Measurements from ENCODE around the gene ADGRD2. TPM values are rescaled to one million over a fixed set of nuclear protein-coding genes. Genes with fewer than 3 reads are reported as not detected.

The ADGRD2 gene
- total RNA-seq, 1 experiment from 2014 or later: not detected

DNA sequence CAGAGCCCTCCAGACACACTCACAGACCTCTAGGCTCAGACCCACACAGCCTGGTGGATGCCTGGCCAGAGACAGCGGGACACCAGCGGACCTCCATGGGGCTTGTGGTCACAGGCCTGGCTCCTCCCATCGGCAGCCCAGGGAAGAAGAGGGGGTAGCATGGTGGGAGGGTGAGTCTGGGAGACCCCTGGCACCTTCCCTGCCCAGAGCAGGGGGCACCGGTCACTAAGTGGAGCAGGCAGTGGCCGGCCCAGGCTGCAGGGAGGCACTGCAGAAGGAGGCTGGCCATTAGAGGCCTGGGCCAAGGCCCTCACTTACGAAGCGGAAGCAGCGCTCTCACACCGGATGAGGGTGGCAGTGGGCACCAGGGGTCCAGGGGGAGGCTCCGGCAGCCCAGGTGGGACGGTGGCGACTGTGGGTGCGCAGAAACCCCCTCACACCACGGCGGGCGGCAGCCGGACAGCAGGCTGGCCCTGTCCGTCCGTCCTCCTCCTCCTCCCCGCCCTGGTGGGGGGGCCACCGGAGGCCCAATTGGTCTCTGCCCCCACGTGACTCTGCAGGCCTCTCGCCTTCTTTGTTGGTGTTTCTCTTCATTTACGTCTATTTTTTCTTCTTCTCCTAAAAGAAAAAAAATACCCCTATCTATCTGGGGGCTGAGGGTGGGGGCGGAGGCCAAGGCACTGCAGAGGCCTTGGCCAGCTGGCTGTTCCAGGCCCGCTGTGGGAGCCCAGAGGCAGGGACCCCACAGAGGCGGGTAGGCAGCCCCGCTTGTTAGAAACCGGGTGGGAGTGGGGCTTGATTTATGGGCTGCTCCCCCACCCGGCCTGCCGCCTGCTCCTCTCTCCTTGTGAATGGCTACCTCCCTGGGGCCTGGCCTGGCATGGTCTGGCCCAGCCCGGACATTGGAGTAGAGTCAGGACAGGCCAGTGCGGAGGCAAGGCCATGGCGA, 57.0 kb downstream of the ADGRD2 start, which contains the start of gene NR5A1:
Gene NR5A1, minus strand, starts transcription at position 469 of the 949 bp plus-strand sequence. CDS start 4,004 bp downstream, outside the sequence.
- H3K27me3 ChIP-seq (ENCODE audit: low read length): no peaks in the 10 kb centered on the region
- H3K79me2 ChIP-seq (ENCODE audit: low read length): no peaks in the 10 kb centered on the region
- no peak within 1 kb of the TSS for H3K27ac ChIP-seq (ENCODE audit: low read length)
- H3K4me3 ChIP-seq (ENCODE audit: low read length): no peak within 1 kb of the TSS
- ATAC-seq: no peak
- no peaks in the 10 kb centered on the region for H3K9me3 ChIP-seq (ENCODE audit: low read length)
- no peaks in the 10 kb centered on the region for H3K36me3 ChIP-seq (ENCODE audit: low read depth, low read length)
- no peak within 1 kb of the TSS for H3K9ac ChIP-seq (ENCODE audit: low read length)
- POLR2A ChIA-PET (ENCODE audit: unreplicated experiment): no interaction called here
- no peak for DNase-seq
- no peaks in the 10 kb centered on the region for H3F3A ChIP-seq (ENCODE audit: low read length, unreplicated experiment)
- intact Hi-C loops (cut with micrococcal nuclease): no loop called here
- no peaks in the 10 kb centered on the region for H3K9me2 ChIP-seq (replicated peaks; ENCODE audit: low read length)
- BruUV-seq (replicated peaks): no TSS peak
- H2AFZ ChIP-seq (ENCODE audit: low read length): no peak within 1 kb of the TSS
- no peak for TF ChIP-seq EZH2phosphoT487 (IDR thresholded peaks at IDR 0.05; ENCODE audit: borderline replicate concordance, low read length)
- TF ChIP-seq, protein P1, sequence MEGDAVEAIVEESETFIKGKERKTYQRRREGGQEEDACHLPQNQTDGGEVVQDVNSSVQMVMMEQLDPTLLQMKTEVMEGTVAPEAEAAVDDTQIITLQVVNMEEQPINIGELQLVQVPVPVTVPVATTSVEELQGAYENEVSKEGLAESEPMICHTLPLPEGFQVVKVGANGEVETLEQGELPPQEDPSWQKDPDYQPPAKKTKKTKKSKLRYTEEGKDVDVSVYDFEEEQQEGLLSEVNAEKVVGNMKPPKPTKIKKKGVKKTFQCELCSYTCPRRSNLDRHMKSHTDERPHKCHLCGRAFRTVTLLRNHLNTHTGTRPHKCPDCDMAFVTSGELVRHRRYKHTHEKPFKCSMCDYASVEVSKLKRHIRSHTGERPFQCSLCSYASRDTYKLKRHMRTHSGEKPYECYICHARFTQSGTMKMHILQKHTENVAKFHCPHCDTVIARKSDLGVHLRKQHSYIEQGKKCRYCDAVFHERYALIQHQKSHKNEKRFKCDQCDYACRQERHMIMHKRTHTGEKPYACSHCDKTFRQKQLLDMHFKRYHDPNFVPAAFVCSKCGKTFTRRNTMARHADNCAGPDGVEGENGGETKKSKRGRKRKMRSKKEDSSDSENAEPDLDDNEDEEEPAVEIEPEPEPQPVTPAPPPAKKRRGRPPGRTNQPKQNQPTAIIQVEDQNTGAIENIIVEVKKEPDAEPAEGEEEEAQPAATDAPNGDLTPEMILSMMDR (conservative IDR thresholded peaks at IDR 0.05; ENCODE audit: low read depth, low read length): no peak
- TF ChIP-seq EZH2 (IDR thresholded peaks at IDR 0.05; ENCODE audit: low read length, unreplicated experiment): no peak
- no peaks in the 10 kb centered on the region for H4K20me1 ChIP-seq (ENCODE audit: low read length)
- no peaks in the 10 kb centered on the region for H3K4me1 ChIP-seq (ENCODE audit: insufficient read depth, low read length)
- CTCF ChIA-PET: no interaction called here
- no peak within 1 kb of the TSS for H3K4me2 ChIP-seq (ENCODE audit: low read length)

DNA sequence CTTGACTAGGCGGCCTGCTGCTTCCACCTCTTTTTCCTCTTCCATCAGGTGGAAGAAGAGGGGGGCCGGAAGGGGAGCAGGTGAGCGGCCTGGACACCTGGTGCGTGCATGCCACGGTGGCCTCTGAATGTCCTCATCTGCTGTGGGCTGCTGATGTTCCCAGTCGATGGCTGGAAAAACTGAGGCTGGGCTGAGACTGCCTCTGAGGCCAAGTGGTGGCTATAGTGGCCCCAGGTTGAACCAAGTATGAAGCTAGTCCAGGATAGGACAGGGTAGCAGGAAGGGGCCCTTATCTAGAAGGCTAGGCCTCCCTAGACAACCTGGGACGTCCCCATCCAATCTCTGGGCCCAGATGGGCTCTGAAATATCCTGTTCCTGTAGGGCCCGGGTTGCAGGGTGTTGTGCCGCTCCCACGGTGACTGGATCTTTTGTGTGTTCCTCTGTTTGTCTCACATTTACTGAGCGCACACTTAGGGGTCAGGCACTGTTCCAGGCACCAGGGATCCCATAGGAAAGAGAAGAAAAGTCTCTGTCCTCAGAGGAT, 57.7 kb downstream of the ADGRD2 start:
- Histone ChIP-seq H3K9me2 (replicated peaks; ENCODE audit: low read length) (no peaks in the 10 kb centered on the region), H3K9ac (ENCODE audit: low read length) (no peak overlapping the region), H3K4me1 (ENCODE audit: insufficient read depth, low read length) (no peaks in the 10 kb centered on the region), H3K4me2 (ENCODE audit: low read length) (no peak overlapping the region), H3K9me3 (ENCODE audit: low read length) (no peaks in the 10 kb centered on the region), H3F3A (ENCODE audit: low read length, unreplicated experiment) (no peaks in the 10 kb centered on the region), H4K20me1 (ENCODE audit: low read length) (no peaks in the 10 kb centered on the region), H3K27ac (ENCODE audit: low read length) (no peak overlapping the region), H3K36me3 (ENCODE audit: low read depth, low read length) (no peaks in the 10 kb centered on the region), H3K27me3 (ENCODE audit: low read length) (no peaks in the 10 kb centered on the region), H3K4me3 (ENCODE audit: low read length) (no peak overlapping the region), H3K79me2 (ENCODE audit: low read length) (no peaks in the 10 kb centered on the region), H2AFZ (ENCODE audit: low read length) (no peak overlapping the region)
- intact Hi-C loops (cut with micrococcal nuclease): no loop called here
- POLR2A ChIA-PET (ENCODE audit: unreplicated experiment): no interaction called here
- CTCF ChIA-PET: no interaction called here
- ATAC-seq (no peak), DNase-seq (no peak)
- BruUV-seq (replicated peaks): no TSS peak
- TF ChIP-seq EZH2phosphoT487 (IDR thresholded peaks at IDR 0.05; ENCODE audit: borderline replicate concordance, low read length) (no peak), EZH2 (IDR thresholded peaks at IDR 0.05; ENCODE audit: low read length, unreplicated experiment) (no peak)
- TF ChIP-seq, protein P1 (conservative IDR thresholded peaks at IDR 0.05; ENCODE audit: low read depth, low read length): no peak

All from PC-3 (cell line).